Naive thymus-derived CD4-positive, alpha-beta T cell (primary cell): Measurements from ENCODE around the gene SLC7A1. TPM values are rescaled to one million over a fixed set of nuclear protein-coding genes. Genes with fewer than 3 reads are reported as not detected.

ENCODE experiments used
- ATAC-seq: fragments of 150-1000 bp; cut with Tn5 transposase; 2 replicates; pipeline ENCODE4 v1.10.0; 2021; ENCODE audit warnings: mild to moderate bottlenecking, moderate library complexity
- CTCF ChIA-PET: fragments of 350-600 bp; sonication (Branson Sonifier 250); formaldehyde crosslinking; loops from one replicate; lab custom pipeline; 2021; ENCODE audit warnings: antibody characterized with exemption; lab: Charles Lee
- POLR2A ChIA-PET: fragments of 350-600 bp; sonication (Branson Sonifier 250); formaldehyde crosslinking; loops from one replicate; lab custom pipeline; 2021; ENCODE audit warnings: antibody characterized with exemption, inconsistent platforms; lab: Charles Lee
- DNase-seq, 9 donors: peaks; one replicate each; pipeline versions ENCODE4 v3.0.0 to v3.0.0-alpha.2; 2020 to 2022; ENCODE audit warnings: mixed read lengths in 1 of 9
- H3K27ac ChIP-seq: one replicate; pipeline ENCODE4 v1.7.0; 2013; ENCODE audit warnings: mild to moderate bottlenecking, low read depth, low read length, moderate library complexity
- H3K27me3 ChIP-seq, 2 donors: one replicate each; pipeline ENCODE4 v1.7.0; 2013; ENCODE audit warnings: low read length in 2 of 2, mild to moderate bottlenecking in 2 of 2, moderate library complexity in 2 of 2; ENCODE audit not compliant: control insufficient read depth in 2 of 2, insufficient read depth in 2 of 2
- H3K36me3 ChIP-seq, 3 experiments: 1 replicate in 2 of 3; 2 replicates in 1 of 3; pipeline ENCODE4 v1.7.0; 2013; ENCODE audit warnings: low read length in 3 of 3, mild to moderate bottlenecking in 3 of 3, moderate library complexity in 1 of 3; ENCODE audit not compliant: insufficient read depth in 3 of 3, control insufficient read depth in 2 of 3
- H3K4me1 ChIP-seq, 2 donors: one replicate each; pipeline ENCODE4 v1.7.0; 2013; ENCODE audit warnings: low read length in 2 of 2, mild to moderate bottlenecking in 2 of 2, moderate library complexity in 1 of 2; ENCODE audit not compliant: control insufficient read depth in 2 of 2, insufficient read depth in 2 of 2
- H3K4me3 ChIP-seq: 2 replicates; pipeline ENCODE4 v1.7.0; 2013; ENCODE audit warnings: mild to moderate bottlenecking, low read length
- H3K9me3 ChIP-seq, 3 experiments: 1 replicate in 2 of 3; 2 replicates in 1 of 3; pipeline ENCODE4 v1.7.0; 2013; ENCODE audit warnings: low read length in 3 of 3; ENCODE audit not compliant: control insufficient read depth in 2 of 3
- H3K27ac Mint-ChIP-seq, 9 donors: one replicate each; pipeline ENCODE4 v1.8.0; 2020 to 2022; ENCODE audit warnings: mixed read lengths in 9 of 9, mild to moderate bottlenecking in 8 of 9, moderate library complexity in 5 of 9, inconsistent platforms in 2 of 9
- H3K27me3 Mint-ChIP-seq, 5 donors: one replicate each; pipeline ENCODE4 v1.8.0; 2021 to 2022; ENCODE audit warnings: mixed read lengths in 5 of 5, mild to moderate bottlenecking in 1 of 5
- H3K36me3 Mint-ChIP-seq, 5 donors: one replicate each; pipeline ENCODE4 v1.8.0; 2020 to 2022; ENCODE audit warnings: mixed read lengths in 5 of 5, mild to moderate bottlenecking in 3 of 5, inconsistent platforms in 1 of 5
- H3K4me1 Mint-ChIP-seq, 7 donors: one replicate each; pipeline ENCODE4 v1.8.0; 2020 to 2022; ENCODE audit warnings: mixed read lengths in 7 of 7, mild to moderate bottlenecking in 3 of 7, inconsistent platforms in 1 of 7
- H3K4me3 Mint-ChIP-seq, 10 donors: one replicate each; pipeline ENCODE4 v1.8.0; 2020 to 2022; ENCODE audit warnings: mild to moderate bottlenecking in 10 of 10, mixed read lengths in 10 of 10, moderate library complexity in 6 of 10, inconsistent platforms in 2 of 10
- H3K9me3 Mint-ChIP-seq, 11 donors: one replicate each; pipeline ENCODE4 v1.8.0; 2020 to 2022; ENCODE audit warnings: mixed read lengths in 11 of 11, mild to moderate bottlenecking in 4 of 11, inconsistent platforms in 1 of 11, moderate library complexity in 1 of 11
- intact Hi-C, 2 donors: fragments of 100-400 bp; cut with micrococcal nuclease; formaldehyde crosslinking; loops; one replicate each; pipeline ENCODE4 v1.15.1; 2023
- polyA plus RNA-seq, 2 donors: library from polyadenylated mRNA; unstranded; fragments of 300-500 nt; fragmentation: Illumina TruSeq; gene quantifications; one replicate each; pipeline ENCODE4 v1.2.3, GENCODE V29; 2021
- total RNA-seq, 6 experiments: library from RNA in 5 of 6; stranded (reverse) in 5 of 6; gene quantifications; 1 replicate in 5 of 6; 2 replicates in 1 of 6; pipeline ENCODE4 v1.2.3 and lab custom pipeline; 2021 to 2026

Gene SLC7A1
- total and polyA plus RNA-seq, 7 experiments from 2014 or later: 4.9 to 63.8 (median 23.1) TPM

DNA sequence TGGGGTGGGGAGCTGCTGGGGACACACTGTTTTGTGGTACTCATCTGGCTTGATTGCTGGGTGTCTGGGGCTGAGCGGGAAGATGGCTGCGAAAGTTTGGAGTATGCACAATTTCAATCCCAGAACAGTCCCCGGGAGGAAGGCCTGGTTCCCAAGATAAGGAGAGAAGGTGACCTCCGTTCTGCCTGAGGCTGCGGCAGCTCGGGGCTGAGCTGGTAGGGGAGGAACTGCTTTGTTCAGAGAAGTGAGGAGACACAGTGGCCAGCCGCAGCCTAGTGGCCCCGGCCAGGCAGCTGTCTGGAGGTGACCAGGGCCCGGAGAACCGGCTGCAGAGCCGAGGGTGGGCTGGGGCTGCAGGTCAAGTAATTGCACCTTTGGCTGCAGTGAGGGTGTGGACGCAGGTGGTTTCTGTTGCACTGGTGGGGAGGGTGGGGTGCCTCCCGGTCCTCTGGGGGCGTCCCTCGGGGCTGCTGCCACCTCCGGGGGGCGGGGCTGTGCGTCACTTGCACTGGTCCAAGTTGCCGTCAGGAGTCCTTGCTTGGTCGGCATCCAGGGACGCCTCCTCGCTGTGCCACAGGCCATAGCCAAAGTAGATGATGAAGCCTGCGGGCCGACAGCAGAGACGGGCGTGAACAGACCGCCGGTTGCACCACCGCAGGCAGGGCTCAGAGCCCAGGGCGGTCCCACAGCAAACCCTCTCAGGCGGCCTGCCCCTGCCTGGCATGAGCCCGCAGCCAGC is 81.3 kb downstream of the SLC7A1 start:
- H3K9me3 ChIP-seq: no peaks in the 10 kb centered on the region
- H3K27ac ChIP-seq: no peak overlapping the region
- no peak overlapping the region for H3K4me3 ChIP-seq
- peaks cover 0 to 71% (median 9%) of the 10 kb centered on the region in 3 experiments for H3K36me3 ChIP-seq
- DNase-seq: no peak
- H3K27ac Mint-ChIP-seq: peak overlapping the region in 1 of 9 donors; percentile 5
- intact Hi-C loops: no loop called here
- no peaks in the 10 kb centered on the region for H3K27me3 ChIP-seq
- H3K4me1 Mint-ChIP-seq: no peaks in the 10 kb centered on the region
- no peak for ATAC-seq
- no peaks in the 10 kb centered on the region for H3K4me1 ChIP-seq
- H3K9me3 Mint-ChIP-seq: no peaks in the 10 kb centered on the region
- no peak overlapping the region for H3K4me3 Mint-ChIP-seq
- H3K27me3 Mint-ChIP-seq: no peaks in the 10 kb centered on the region
- ChIA-PET POLR2A (no interaction called here), CTCF (interaction anchor here (1.0 kb wide), 1 partner anchor 602 kb away, joined by 4 read pairs; no protein-coding TSS in a partner anchor)
- peaks cover 0 to 31% (median 5%) of the 10 kb centered on the region in 5 donors for H3K36me3 Mint-ChIP-seq

DNA sequence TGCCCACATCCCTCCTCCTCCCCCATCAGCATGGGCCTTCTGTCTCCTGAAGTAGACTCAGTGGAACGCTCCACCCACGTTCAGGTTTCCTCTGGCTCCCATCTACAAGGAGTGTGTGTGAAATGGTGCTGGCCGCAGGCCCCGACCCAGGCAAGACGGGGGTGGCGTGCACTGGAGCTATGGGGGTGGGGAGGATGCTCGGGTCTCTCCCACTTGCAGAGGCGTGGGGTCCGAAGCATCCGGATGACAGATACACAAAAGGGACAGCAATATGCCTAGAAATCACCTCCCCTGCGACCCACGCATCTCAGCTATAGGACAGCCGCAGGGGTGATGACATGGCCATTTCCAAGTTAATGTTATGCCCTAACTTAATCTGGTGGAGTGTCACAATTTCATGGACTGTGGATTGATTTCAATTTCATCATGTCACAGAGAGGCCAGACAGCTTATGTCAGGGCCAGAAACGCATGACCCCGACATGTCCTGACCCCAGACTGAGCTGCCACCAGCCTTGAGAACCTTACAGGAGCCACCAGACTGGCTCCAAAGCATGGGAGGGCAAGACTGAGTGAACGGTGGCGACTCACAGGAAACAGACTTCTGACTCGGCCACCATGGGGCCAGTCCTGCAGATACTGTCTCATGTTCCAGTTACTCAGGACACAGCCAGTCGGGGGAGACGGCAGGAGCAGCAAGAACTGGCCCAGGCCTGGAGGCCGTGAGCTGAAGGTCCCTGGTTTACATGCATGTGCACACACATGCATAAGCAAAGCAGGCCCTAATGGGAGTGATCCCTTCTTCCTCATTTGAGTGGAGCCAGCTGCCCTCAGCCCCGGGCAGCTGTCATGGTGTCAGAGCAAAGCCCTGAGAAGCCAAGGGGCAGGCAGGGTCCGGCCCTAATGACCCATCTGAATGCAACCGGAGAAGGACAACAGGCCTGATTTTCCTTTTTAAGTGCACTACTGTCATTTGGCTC is 82.2 kb downstream of the SLC7A1 start:
- intact Hi-C loops: no loop called here
- Mint-ChIP-seq H3K4me1 (no peaks in the 10 kb centered on the region), H3K27ac (peak overlapping the region in 1 of 9 donors; percentile 5), H3K9me3 (no peaks in the 10 kb centered on the region), H3K4me3 (no peak overlapping the region), H3K36me3 (peaks cover 0 to 30% (median 3%) of the 10 kb centered on the region in 5 donors), H3K27me3 (no peaks in the 10 kb centered on the region)
- Histone ChIP-seq H3K4me3 (no peak overlapping the region), H3K36me3 (peaks cover 0 to 62% (median 9%) of the 10 kb centered on the region in 3 experiments), H3K27me3 (no peaks in the 10 kb centered on the region), H3K4me1 (no peaks in the 10 kb centered on the region), H3K9me3 (no peaks in the 10 kb centered on the region), H3K27ac (no peak overlapping the region)
- POLR2A ChIA-PET: no interaction called here
- DNase-seq: no peak
- CTCF ChIA-PET: interaction anchor here (1.0 kb wide), 1 partner anchor 602 kb away, joined by 4 read pairs; no protein-coding TSS in a partner anchor
- ATAC-seq: no peak

DNA sequence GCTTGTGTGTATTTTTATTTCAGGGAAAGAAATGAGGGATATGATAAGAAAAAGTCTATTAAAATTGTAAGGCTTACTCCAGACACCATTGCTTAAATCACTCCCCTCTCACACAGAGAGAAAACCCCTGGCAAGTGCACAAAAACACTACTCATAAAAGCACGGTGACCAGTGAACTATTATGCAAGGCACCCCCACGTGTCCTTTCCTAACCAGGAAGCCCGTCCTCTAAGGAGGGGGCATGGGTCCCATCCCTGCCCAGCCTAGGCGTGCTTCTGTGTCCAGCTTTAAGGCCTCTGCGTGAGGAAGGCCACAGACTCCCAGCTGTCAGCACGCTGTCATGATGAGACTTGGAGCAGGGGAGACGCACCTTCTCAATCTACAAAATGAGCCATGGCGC is 83.5 kb downstream of the SLC7A1 start:
- intact Hi-C loops: no loop called here
- ChIA-PET CTCF (no interaction called here), POLR2A (no interaction called here)
- Histone ChIP-seq H3K4me3 (no peak overlapping the region), H3K9me3 (no peaks in the 10 kb centered on the region), H3K27me3 (no peaks in the 10 kb centered on the region), H3K27ac (no peak overlapping the region), H3K36me3 (peaks cover 0 to 49% (median 0%) of the 10 kb centered on the region in 3 experiments), H3K4me1 (no peaks in the 10 kb centered on the region)
- Mint-ChIP-seq H3K27me3 (no peaks in the 10 kb centered on the region), H3K27ac (peak overlapping the region in 1 of 9 donors; percentile 52), H3K9me3 (no peaks in the 10 kb centered on the region), H3K4me3 (no peak overlapping the region), H3K4me1 (no peaks in the 10 kb centered on the region), H3K36me3 (peaks cover 0 to 21% (median 3%) of the 10 kb centered on the region in 5 donors)
- no peak for ATAC-seq
- no peak for DNase-seq

DNA sequence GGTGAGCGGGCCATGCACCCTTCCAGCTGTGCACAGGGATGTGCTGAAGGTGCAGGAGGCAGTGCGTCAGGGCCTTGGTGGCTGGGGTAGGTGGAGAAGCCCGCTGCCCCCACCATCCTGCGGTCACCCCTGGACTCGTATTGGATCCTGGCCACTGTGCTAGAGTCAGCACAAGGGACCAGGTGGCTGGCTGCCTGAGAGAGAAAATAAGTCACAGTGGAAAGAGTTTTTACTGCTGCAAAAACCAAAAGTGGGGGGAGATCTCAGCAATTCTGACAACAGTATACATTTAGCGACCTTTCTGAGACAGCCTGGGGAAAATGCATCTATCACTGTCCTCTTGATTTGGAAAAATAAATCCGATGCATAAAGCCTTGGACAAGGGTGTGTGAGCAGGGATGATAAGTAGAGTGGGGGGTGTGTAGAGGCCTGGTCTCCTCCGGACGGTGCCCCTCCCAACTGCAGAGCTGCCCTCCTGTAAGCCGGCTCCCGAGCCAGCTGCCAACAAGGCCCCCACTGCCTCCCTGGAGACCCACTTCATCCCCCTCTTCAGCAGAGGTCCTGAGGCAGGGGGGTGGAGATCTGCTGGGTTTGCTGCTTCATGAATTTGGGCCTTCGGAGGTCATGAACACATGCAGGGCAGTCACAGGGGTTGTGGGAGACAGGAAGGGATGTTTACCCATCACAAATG is 84.2 kb downstream of the SLC7A1 start:
- no peak overlapping the region for H3K4me3 Mint-ChIP-seq
- ChIA-PET CTCF (no interaction called here), POLR2A (no interaction called here)
- H3K27me3 Mint-ChIP-seq: no peaks in the 10 kb centered on the region
- H3K27ac Mint-ChIP-seq: peak overlapping the region in 2 of 9 donors; percentile 12 to 52
- H3K27me3 ChIP-seq: no peaks in the 10 kb centered on the region
- no peak for ATAC-seq
- no peaks in the 10 kb centered on the region for H3K9me3 ChIP-seq
- intact Hi-C loops: no loop called here
- no peak overlapping the region for H3K27ac ChIP-seq
- no peaks in the 10 kb centered on the region for H3K9me3 Mint-ChIP-seq
- no peak overlapping the region for H3K4me3 ChIP-seq
- no peaks in the 10 kb centered on the region for H3K4me1 Mint-ChIP-seq
- peaks cover 0 to 42% (median 0%) of the 10 kb centered on the region in 3 experiments for H3K36me3 ChIP-seq
- DNase-seq: no peak
- H3K36me3 Mint-ChIP-seq: peaks cover 0 to 16% (median 3%) of the 10 kb centered on the region in 5 donors
- no peaks in the 10 kb centered on the region for H3K4me1 ChIP-seq

- H3K9me3 Mint-ChIP-seq: no peaks in the 10 kb centered on the region
- intact Hi-C loops: no loop called here
- H3K27ac Mint-ChIP-seq: peak overlapping the region in 1 of 9 donors; percentile 57
- Histone ChIP-seq H3K27me3 (no peaks in the 10 kb centered on the region), H3K36me3 (peaks cover 0 to 36% (median 0%) of the 10 kb centered on the region in 3 experiments), H3K4me3 (no peak overlapping the region), H3K4me1 (no peaks in the 10 kb centered on the region), H3K9me3 (no peaks in the 10 kb centered on the region), H3K27ac (no peak overlapping the region)
- ATAC-seq (no peak), DNase-seq (no peak)
- H3K4me3 Mint-ChIP-seq: no peak overlapping the region
- no peaks in the 10 kb centered on the region for H3K4me1 Mint-ChIP-seq
- CTCF ChIA-PET: interaction anchor here (4.4 kb wide), 1 partner anchor 604 kb away, joined by 41 read pairs; no protein-coding TSS in a partner anchor
- POLR2A ChIA-PET: no interaction called here
- H3K36me3 Mint-ChIP-seq: peaks cover 0 to 10% (median 3%) of the 10 kb centered on the region in 5 donors
- H3K27me3 Mint-ChIP-seq: no peaks in the 10 kb centered on the region
These were observed 84.8 kb downstream of the SLC7A1 start for GRCh38 chr13:29510651-29511084.
